GM12872 (cell line): ENCODE results near the gene ADAMTS15.

Experiments
- TF ChIP-seq, protein P1 (sequence below): IDR thresholded peaks from 3 replicates; pipeline ENCODE4 v1.5.1; 2011; ENCODE audit warnings: low read depth, mild to moderate bottlenecking, low read length, moderate library complexity; ENCODE audit not compliant: insufficient read depth

The ADAMTS15 gene

DNA sequence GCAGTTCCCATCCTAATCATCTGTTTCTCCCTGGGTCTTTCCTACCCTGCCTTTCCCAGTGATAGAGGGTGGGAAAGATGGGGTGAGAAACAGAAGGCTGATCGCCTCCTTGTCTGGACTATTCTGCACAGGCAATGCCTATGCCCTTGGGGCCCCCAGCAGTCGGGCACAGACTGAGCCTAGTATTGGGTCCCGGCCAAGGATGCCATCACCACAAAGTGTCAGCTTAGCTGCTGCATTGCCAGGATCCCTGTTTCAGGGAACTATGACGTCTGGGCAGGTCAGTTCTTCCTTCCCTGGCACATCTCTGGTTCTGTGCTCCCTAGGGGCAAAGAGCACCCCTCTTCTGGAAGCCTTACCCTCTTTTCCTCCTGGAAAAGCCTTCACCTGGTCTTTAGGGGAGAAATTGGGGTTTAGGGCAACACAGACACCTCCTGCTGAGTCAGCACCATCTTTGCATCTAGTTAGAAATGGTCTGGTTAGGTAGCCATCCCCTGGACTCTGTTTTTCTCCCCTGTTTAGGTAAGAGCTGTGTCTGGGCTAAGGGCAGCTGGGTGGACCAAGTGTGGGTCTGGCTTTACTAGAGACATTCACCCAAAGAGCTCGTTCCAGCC is 22.1 kb upstream of the ADAMTS15 start:
- TF ChIP-seq, protein P1, sequence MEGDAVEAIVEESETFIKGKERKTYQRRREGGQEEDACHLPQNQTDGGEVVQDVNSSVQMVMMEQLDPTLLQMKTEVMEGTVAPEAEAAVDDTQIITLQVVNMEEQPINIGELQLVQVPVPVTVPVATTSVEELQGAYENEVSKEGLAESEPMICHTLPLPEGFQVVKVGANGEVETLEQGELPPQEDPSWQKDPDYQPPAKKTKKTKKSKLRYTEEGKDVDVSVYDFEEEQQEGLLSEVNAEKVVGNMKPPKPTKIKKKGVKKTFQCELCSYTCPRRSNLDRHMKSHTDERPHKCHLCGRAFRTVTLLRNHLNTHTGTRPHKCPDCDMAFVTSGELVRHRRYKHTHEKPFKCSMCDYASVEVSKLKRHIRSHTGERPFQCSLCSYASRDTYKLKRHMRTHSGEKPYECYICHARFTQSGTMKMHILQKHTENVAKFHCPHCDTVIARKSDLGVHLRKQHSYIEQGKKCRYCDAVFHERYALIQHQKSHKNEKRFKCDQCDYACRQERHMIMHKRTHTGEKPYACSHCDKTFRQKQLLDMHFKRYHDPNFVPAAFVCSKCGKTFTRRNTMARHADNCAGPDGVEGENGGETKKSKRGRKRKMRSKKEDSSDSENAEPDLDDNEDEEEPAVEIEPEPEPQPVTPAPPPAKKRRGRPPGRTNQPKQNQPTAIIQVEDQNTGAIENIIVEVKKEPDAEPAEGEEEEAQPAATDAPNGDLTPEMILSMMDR, result no peak

DNA sequence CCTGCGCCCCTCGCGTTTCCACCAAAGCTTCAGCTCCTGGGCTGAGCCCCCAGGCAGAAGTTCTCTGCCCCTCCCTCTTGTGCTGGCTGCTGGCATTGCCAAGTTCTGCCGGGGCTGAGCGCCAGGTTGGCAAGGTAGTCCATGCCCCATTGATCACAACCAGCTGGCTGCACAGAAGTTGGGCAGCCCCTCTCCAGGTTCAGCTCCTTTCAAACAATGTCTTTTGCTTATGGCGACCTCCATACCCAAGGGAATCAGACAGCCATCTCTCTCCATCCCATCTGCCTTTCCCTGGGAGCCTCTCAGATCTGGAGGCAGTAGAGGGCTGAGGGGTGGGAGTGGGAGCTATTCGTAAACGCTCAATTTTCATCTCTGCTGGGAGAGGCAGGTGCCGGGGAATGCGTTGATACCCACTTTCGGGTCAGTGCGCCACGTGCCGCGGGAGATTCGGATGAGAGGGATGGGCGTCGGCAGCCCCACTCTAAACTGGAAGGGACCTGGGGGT is 21.6 kb upstream of the ADAMTS15 start:
- TF ChIP-seq, protein P1, result no peak

DNA sequence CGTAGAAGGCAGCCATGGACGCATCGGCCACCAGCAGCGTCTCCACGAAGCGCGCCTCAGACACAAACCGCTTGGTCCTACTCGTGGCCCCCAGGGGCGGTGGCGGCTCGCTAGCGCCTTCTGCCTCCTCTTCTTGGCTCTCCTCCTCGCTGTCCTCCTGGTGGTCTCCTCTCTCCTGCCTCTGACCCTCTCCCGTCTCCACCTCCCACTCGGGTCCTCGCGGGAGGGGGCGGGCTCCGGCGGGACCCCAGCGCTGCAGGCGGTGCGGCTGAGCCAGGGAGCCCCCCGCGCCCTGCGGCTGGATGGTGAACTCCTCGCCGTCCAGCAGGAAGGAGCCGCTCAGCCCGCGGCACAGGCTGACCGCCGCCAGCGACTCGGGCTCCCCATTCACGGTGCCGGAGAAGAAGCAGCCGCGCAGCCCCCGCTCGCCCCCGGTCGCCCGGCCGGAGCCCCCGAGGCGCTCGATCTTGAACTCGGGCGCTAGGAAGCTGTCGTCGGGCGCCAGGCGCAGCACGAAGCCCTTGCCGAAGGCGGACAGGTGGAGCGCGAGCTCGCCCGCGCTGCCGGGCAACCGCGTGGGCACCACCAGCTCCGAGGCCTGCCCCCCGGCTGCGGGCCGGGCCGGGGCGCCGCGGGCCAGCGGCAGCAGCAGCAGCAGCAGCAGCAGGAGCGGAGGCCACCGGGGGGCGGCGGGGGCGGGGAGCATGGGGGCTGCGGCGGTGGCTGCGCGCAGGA is 20.7 kb upstream of the ADAMTS15 start:
- TF ChIP-seq, protein P1, result no peak

DNA sequence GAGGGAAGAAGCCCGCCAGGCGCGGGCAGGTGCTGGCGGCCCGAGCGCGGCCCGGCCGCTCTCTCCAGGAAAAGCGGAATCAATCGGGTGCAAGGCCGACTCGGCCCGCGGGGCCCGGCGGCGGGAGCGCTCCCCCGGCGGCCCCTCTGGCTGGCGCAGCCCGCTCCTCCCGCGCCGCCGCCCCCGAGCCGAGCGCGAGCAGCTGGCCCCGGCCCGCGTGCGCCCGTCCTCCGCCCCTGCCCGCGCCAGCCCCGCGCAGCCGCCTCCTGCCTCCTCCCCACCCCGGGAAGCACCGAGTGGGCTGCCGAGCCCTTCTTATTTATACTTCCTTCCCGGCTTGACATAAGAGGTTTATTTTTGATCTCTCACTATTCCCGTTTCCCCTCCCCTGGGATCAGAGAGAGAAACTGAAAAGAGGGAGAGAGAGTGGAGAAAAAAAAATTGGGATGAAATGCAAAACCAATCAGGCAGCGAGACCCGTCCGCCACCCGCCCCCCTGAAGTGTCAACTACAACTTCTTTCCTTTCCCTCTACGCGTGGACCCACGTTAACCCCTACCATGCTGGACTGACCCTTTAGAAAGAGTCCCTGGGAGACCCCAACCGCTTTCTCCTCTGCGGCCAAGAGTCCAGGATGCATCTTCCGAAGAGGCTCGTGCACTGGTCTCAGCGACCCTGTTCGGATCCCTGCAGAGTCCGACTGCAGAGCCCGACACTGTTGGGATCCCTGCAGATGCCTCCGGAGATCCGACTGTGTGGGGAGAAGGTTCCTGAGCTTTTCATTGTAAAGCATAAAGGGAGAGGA is 19.9 kb upstream of the ADAMTS15 start, which contains the start of gene ADAMTS8:
TSS of gene ADAMTS8 (minus strand) at position 294 of the 804 bp plus-strand sequence. CDS start 323 bp downstream, outside the sequence.
- TF ChIP-seq, protein P1, result no peak

DNA sequence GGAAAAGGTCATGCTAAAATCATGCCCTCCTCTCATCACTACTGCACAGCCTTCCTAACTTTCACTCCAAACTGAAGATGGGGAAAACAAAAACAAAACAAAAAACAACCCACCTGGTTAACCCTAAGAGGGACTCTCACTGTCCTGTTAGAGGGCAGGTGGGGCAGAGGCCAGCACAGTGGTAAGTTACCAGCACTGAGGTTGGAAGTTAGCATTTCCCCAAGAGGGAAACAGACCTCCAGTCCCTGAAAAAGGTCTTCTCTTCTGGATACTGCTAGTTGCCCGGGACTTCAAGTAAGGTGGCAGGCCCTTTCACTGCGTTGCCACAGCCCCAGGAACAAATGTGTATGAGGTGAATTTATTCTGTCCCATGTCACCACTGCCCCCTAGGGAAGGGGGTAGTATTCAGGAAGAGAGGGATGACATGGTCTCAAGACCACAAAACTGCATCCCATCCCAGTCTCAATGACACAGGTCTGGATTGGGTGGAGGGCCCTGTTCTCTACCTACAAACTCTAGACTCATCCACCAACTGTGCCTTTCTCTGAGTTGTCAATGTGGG is 19.2 kb upstream of the ADAMTS15 start:
- TF ChIP-seq, protein P1, result no peak

DNA sequence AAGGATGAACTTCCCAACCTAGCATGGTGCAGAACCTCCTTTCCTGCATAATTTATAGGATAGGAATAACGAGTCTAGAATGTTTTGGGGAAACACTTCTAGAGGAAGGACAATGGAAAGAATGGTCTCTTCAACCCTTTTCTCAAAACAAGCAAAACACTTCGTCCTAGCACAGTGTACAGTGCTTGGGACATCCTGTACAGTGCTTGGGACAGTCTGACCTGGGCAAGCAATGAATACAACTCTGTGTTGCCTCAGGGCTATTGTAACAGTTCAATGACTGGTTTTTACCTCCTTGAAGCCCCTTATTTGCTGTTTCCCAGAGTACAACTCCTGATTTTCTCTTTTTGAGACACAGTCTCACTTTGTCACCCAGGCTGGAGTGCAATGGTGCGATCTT is 18.5 kb upstream of the ADAMTS15 start:
- TF ChIP-seq, protein P1, result no peak
